Adrenal gland (tissue), 12 donors: ENCODE data around the gene PEAK1. TPM values are rescaled to one million over a fixed set of nuclear protein-coding genes. Genes with fewer than 3 reads are reported as not detected.

Source experiments
- DNase-seq, 7 donors: peaks; one replicate each; pipeline ENCODE4 v3.0.0-alpha.2; 2019 to 2020
- H3K27ac ChIP-seq, 5 donors: fragments of 200-600 bp; sonication (generic) in 4 of 5; 1 replicate in 3 of 5; 2 replicates in 2 of 5; pipeline versions ENCODE4 v1.5.1 to v1.8.0; 2016 to 2020; ENCODE audit warnings: mild to moderate bottlenecking in 1 of 5
- H3K27me3 ChIP-seq: fragments of 200-600 bp; 2 replicates; pipeline ENCODE4 v1.8.0; 2021
- H3K36me3 ChIP-seq, 2 donors: fragments of 200-600 bp; replicated peaks in 1 of 2; 1 replicate in 1 of 2; 2 replicates in 1 of 2; pipeline versions ENCODE4 v1.5.1 to v1.8.0; 2018 to 2022
- H3K4me1 ChIP-seq, 2 donors: fragments of 200-600 bp; replicated peaks in 1 of 2; 1 replicate in 1 of 2; 2 replicates in 1 of 2; pipeline versions ENCODE4 v1.5.1 to v1.8.0; 2018 to 2021
- H3K4me3 ChIP-seq, 4 donors: fragments of 200-600 bp; sonication (generic) in 3 of 4; one replicate each; pipeline ENCODE4 v1.5.1; 2016 to 2018
- H3K9me3 ChIP-seq, 3 donors: fragments of 200-600 bp; sonication (generic) in 1 of 3; replicated peaks in 1 of 3; 1 replicate in 2 of 3; 2 replicates in 1 of 3; pipeline versions ENCODE4 v1.5.1 to v1.8.0; 2016 to 2021
- CTCF ChIP-seq, 6 experiments: fragments of 450-650 bp in 4 of 6; fragments of 200-600 bp in 2 of 6; sonication (generic) in 1 of 6; IDR thresholded peaks; 1 replicate in 5 of 6; 2 replicates in 1 of 6; pipeline versions ENCODE4 v1.5.1 to v1.8.0; 2016 to 2021; ENCODE audit warnings: antibody characterized with exemption in 6 of 6, mild to moderate bottlenecking in 2 of 6, moderate library complexity in 1 of 6
- POLR2A ChIP-seq, 2 donors: fragments of 450-650 bp; IDR thresholded peaks; one replicate each; pipeline ENCODE4 v1.6.1; 2017; ENCODE audit warnings: antibody characterized with exemption in 2 of 2, mild to moderate bottlenecking in 2 of 2, moderate library complexity in 1 of 2
- WGBS, 4 donors: extraction: QIAGEN DNeasy Blood & Tissue Kit in 2 of 4; methylation state at CpG; one replicate each; pipeline versions ENCODE4 v1.1.5 to v1.1.7; 2013 to 2017; 5-methylcytosine and 5-hydroxymethylcytosine counted together
- intact Hi-C, 2 donors: fragments of 100-400 bp; cut with DNase I; formaldehyde crosslinking; loops; one replicate each; pipeline versions ENCODE4 v1.14.1 to v1.15.0; 2022 to 2023
- polyA plus RNA-seq, 3 donors: library from polyadenylated mRNA; stranded (reverse); fragments of 200-250 nt in 2 of 3; fragments of 350-450 nt in 1 of 3; fragmentation: Illumina TruSeq in 1 of 3; extraction: RNeasy Lipid Tissue Mini Kit (QIAGEN cat#74804) in 1 of 3; gene quantifications; one replicate each; pipeline ENCODE4 v1.2.3, GENCODE V29; 2013 to 2014
- total RNA-seq, 9 donors: library from RNA; depleted of rRNA in 4 of 9; stranded (reverse); fragments of >200 nt in 4 of 9; fragments of 120-200 nt in 1 of 9; fragmentation: NEBNext Ultra II Directional in 1 of 9; extraction: Animal tissue kit (Norgen Biotek cat#: 25700) in 1 of 9; gene quantifications; one replicate each; pipeline versions ENCODE4 v1.1.0 to v1.2.4, GENCODE V29; 2013 to 2023
- donor health status: healthy with polysubstance abuse.
- donor health status: Bipolar disorder and iron deficiency.
- donor health status: DM: yes; HTN: yes; CAD: no.
- donor health status: DM: no; HTN: no; CAD: no.
- donor health status: DM: no; HTN: no; CAD: no.
- donor health status: DM: yes; HTN: yes; CAD: no.

Gene PEAK1
- total and polyA plus RNA-seq, 12 donors: 3.1 to 68.4 (median 26.4) TPM

- peak; percentile 25 to 60 (median 34) for DNase-seq
- intact Hi-C loops: no loop called here
- TF ChIP-seq POLR2A (IDR thresholded peaks at IDR 0.05) (no peak), CTCF (IDR thresholded peaks at IDR 0.05) (peak in 2 of 6 experiments; percentile 7 to 18)
- peak overlapping the region in 4 of 5 donors; percentile 78 to 97 (median 92) for H3K27ac ChIP-seq
- no peaks in the 10 kb centered on the region for H3K27me3 ChIP-seq
- no peaks in the 10 kb centered on the region for H3K9me3 ChIP-seq
- WGBS, 4 donors: 0 to 1% (median 1%) methylated on average over 36 to 70 of the region's 72 CpGs
- H3K4me3 ChIP-seq: peak overlapping the region in 3 of 4 donors; percentile 33 to 95 (median 92)
- peaks cover 22 to 65% of the 10 kb centered on the region in 2 donors for H3K4me1 ChIP-seq
- H3K36me3 ChIP-seq: no peaks in the 10 kb centered on the region
These were observed 703 bp downstream of the PEAK1 start for GRCh38 chr15:77418966-77419835.

- WGBS, 4 donors: 37 to 51% (median 46%) methylated on average over 8 of the region's 8 CpGs
- no peaks in the 10 kb centered on the region for H3K9me3 ChIP-seq
- no peak for DNase-seq
- H3K4me3 ChIP-seq: peak overlapping the region in 2 of 4 donors; percentile 92 to 95
- H3K4me1 ChIP-seq: peaks cover 22 to 59% of the 10 kb centered on the region in 2 donors
- no peaks in the 10 kb centered on the region for H3K27me3 ChIP-seq
- intact Hi-C loops: no loop called here
- peak overlapping the region in 3 of 5 donors; percentile 88 to 97 (median 95) for H3K27ac ChIP-seq
- H3K36me3 ChIP-seq: no peaks in the 10 kb centered on the region
- no peak for TF ChIP-seq POLR2A (IDR thresholded peaks at IDR 0.05)
These were observed 1.4 kb downstream of the PEAK1 start for GRCh38 chr15:77418391-77418965.

DNA sequence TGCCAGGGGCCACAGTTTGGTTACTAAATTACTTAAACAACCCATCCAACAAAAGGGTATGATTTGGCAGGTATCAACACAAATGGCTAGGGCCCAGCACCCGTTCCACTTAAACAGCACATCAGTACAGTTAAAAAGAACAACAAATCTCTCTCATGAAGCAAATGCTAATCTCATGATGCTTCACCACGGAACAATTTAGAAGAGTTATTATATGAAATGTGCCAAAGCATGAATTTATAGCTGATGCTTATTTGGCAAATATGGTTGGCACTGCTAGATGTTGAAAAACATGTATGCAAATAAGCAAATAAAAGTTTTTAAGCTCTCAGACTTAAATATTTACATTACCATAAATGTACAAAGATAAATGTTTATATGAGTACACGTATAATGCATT is 2.3 kb downstream of the PEAK1 start:
- intact Hi-C loops: no loop called here
- H3K9me3 ChIP-seq: no peaks in the 10 kb centered on the region
- no peaks in the 10 kb centered on the region for H3K36me3 ChIP-seq
- TF ChIP-seq POLR2A (IDR thresholded peaks at IDR 0.05) (no peak), CTCF (IDR thresholded peaks at IDR 0.05) (no peak)
- H3K27ac ChIP-seq: no peak overlapping the region
- DNase-seq: no peak
- H3K4me1 ChIP-seq: peaks cover 14 to 59% of the 10 kb centered on the region in 2 donors
- 78 to 88% (median 85%) methylated on average over 3 of the region's 3 CpGs for WGBS, 4 donors
- no peaks in the 10 kb centered on the region for H3K27me3 ChIP-seq
- H3K4me3 ChIP-seq: no peak overlapping the region

GRCh38 chr15:77416954-77417353 is 3.0 kb downstream of the PEAK1 start:
- Histone ChIP-seq H3K4me3 (no peak overlapping the region), H3K27me3 (no peaks in the 10 kb centered on the region), H3K36me3 (no peaks in the 10 kb centered on the region), H3K27ac (no peak overlapping the region), H3K9me3 (no peaks in the 10 kb centered on the region), H3K4me1 (peaks cover 7 to 53% of the 10 kb centered on the region in 2 donors)
- WGBS, 4 donors: 0 to 94% (median 88%) methylated on average over 1 of the region's 1 CpG
- DNase-seq: no peak
- intact Hi-C loops: no loop called here
- TF ChIP-seq POLR2A (IDR thresholded peaks at IDR 0.05): no peak
- TF ChIP-seq CTCF (IDR thresholded peaks at IDR 0.05): no peak
